Measurements from ENCODE around the gene ABCC5. TPM values are rescaled to one million over a fixed set of nuclear protein-coding genes. Genes with fewer than 3 reads are reported as not detected.

ABCC5 gene
- total RNA-seq, 1 experiment from 2014 or later: 37.6 TPM

- Mint-ChIP-seq H3K36me3 (ENCODE audit: insufficient read depth in 1 of 3, low read depth in 3 of 3) (no peaks in the 10 kb centered on the region), H3K9me3 (no peaks in the 10 kb centered on the region), H3K27me3 (ENCODE audit: low read depth) (peaks cover 15% of the 10 kb centered on the region), H3K27ac (no peak overlapping the region; a peak in 1 of 7 replicates), H3K4me1 (peaks cover 0 to under 1% of the 10 kb centered on the region in 2 experiments; a peak in 1 of 4 replicates), H3K4me3 (no peak overlapping the region)
- H4K20me1 ChIP-seq (ENCODE audit: control insufficient read depth, insufficient read depth, insufficient read length): no peaks in the 10 kb centered on the region
- H4K91ac ChIP-seq (ENCODE audit: insufficient read length, low read depth, low read length): no peak overlapping the region
- H3K9ac ChIP-seq (ENCODE audit: extremely low read depth, insufficient read length, low read length): no peak overlapping the region
- WGBS (ENCODE audit: extremely low coverage, insufficient read length, low lambda C conversion rate): no CpG with 5 or more reads among the region's 9 CpGs
- H3K4me2 ChIP-seq (ENCODE audit: insufficient read depth, insufficient read length, low read length): no peak overlapping the region
- H4K5ac ChIP-seq (ENCODE audit: insufficient read length, low read depth, low read length): no peak overlapping the region
- no peak for TF ChIP-seq CTCF (conservative IDR thresholded peaks at IDR 0.05)
- H2AFZ ChIP-seq (ENCODE audit: low read length): no peak overlapping the region
- H3K56ac ChIP-seq (ENCODE audit: insufficient read length, low read depth, low read length): no peak overlapping the region
- no peak overlapping the region for H3K27ac ChIP-seq (ENCODE audit: insufficient read length, low read depth, low read length)
- H3K14ac ChIP-seq (ENCODE audit: insufficient read depth, low read length): no peak overlapping the region
- no peak overlapping the region for H3K23ac ChIP-seq (ENCODE audit: insufficient read length, low read depth, low read length)
- H3K4ac ChIP-seq (ENCODE audit: low read depth, low read length): no peak overlapping the region
- H2BK15ac ChIP-seq (ENCODE audit: low read depth, low read length): no peak overlapping the region
- no peak overlapping the region for H4K8ac ChIP-seq (replicated peaks; ENCODE audit: insufficient read length, low read depth, low read length)
- H3K23me2 ChIP-seq (ENCODE audit: insufficient read length, low read depth, low read length, poor library complexity, severe bottlenecking): no peaks in the 10 kb centered on the region
- H3K9me3 ChIP-seq (ENCODE audit: control insufficient read depth, low read depth, low read length): no peaks in the 10 kb centered on the region
- DNase-seq: no peak
- H2AK5ac ChIP-seq (ENCODE audit: insufficient read length, low read length): no peak overlapping the region
- H3K4me1 ChIP-seq (ENCODE audit: insufficient read depth, low read length): no peaks in the 10 kb centered on the region
- no peak overlapping the region for H2BK12ac ChIP-seq (ENCODE audit: insufficient read length, low read depth, low read length)
- no peak overlapping the region for H2BK120ac ChIP-seq (ENCODE audit: low read depth, low read length, poor library complexity, severe bottlenecking)
- no peaks in the 10 kb centered on the region for H3K79me2 ChIP-seq (ENCODE audit: insufficient read depth, low read length)
- H2BK20ac ChIP-seq (ENCODE audit: low read depth, low read length, poor library complexity, severe bottlenecking): no peak overlapping the region
- H3K79me1 ChIP-seq (ENCODE audit: insufficient read depth, low read depth, low read length, poor library complexity, severe bottlenecking): no peaks in the 10 kb centered on the region
- no peaks in the 10 kb centered on the region for H3K27me3 ChIP-seq (ENCODE audit: insufficient read depth, low read length)
- no peak overlapping the region for H2BK5ac ChIP-seq (ENCODE audit: insufficient read length, low read length)
- no peak overlapping the region for H3K18ac ChIP-seq (ENCODE audit: insufficient read length, low read depth, low read length)
- no peak overlapping the region for H3T11ph ChIP-seq (ENCODE audit: low read length)
Observed at GRCh38 chr3:183892610-183893214, 125.0 kb downstream of the ABCC5 start.
